ENCODE results near the gene AGBL5.

The AGBL5 gene

GRCh38 chr2:27050996-27051901 is at the start of gene AGBL5:
TSS of gene AGBL5 (plus strand) at chr2:27051668. CDS start at chr2:27052959, 1,291 bp downstream.
- DNase-seq (ENCODE audit: low read depth) = peak; percentile 81

- no peak for DNase-seq (ENCODE audit: low read depth)
Observed at GRCh38 chr2:27001950-27002349, 49.5 kb upstream of the AGBL5 start.

GRCh38 chr2:27003007-27003406 is 48.5 kb upstream of the AGBL5 start:
- DNase-seq (ENCODE audit: low read depth) = no peak

GRCh38 chr2:27003857-27004256 is 47.6 kb upstream of the AGBL5 start:
- DNase-seq (ENCODE audit: low read depth) = no peak

GRCh38 chr2:27006602-27007415 is 44.7 kb upstream of the AGBL5 start:
- DNase-seq (ENCODE audit: low read depth) = no peak

- no peak for DNase-seq (ENCODE audit: low read depth)
Observed at GRCh38 chr2:27007416-27008374, 43.8 kb upstream of the AGBL5 start.

DNA sequence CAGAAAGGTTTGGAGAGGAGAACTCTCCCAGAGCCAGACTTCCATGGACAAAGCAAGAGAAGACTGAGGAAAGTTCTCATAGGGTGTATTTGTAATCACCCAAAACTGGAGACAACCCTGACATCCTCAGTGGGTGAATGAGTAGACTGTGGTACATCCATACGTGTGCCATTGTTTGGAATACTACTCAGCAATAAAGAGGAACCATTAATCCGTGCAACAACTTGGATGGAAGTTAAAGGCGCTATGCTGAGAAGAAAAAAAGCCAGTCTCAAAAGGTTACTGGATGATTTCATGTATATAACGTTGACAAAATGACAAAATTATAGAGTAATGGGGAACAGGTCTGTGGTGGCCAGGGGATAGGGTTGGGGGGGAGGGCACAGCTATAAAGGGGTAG is 42.8 kb upstream of the AGBL5 start:
- no peak for DNase-seq (ENCODE audit: low read depth)

- no peak for DNase-seq (ENCODE audit: low read depth)
Observed at GRCh38 chr2:27009083-27009482, 42.4 kb upstream of the AGBL5 start.

DNA sequence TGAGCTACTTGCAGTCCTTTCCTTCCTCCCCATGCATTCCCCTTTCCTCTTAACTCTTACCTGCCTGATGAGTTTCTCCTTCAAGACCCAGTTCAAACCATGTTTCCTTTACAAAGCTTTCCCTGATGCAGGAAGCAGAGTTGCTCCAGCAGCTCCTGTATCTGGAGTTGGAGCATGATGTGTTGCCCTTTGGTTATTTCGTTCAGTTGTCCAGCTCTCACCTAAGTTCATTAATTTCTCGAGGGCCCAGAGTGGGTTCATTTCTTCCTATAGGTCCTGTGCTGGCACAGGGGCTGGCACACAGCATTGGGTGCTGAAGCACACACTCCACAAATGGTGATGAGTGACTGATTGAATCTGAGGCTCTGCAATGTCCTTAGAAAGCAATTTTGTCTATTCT is 41.8 kb upstream of the AGBL5 start:
- DNase-seq (ENCODE audit: low read depth) = no peak

DNA sequence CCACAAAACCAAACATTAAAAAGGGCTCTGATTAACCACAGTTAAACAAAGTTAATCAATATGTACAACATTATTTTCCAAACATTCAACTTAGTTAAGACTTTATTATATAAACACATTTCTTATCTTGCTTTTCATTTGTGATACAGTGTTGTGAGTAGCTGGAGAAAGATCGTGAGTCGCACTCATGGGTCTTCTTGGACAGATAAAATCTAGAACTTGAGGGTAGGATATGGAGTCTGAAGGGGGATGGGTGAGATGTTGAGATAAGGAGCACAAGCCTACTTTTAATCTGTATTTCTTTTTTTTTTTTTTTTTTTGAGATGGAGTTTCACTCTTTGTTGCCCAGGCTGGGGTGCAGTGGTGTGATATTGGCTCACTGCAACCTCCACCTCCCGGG is 41.3 kb upstream of the AGBL5 start:
- DNase-seq (ENCODE audit: low read depth) = no peak

DNA sequence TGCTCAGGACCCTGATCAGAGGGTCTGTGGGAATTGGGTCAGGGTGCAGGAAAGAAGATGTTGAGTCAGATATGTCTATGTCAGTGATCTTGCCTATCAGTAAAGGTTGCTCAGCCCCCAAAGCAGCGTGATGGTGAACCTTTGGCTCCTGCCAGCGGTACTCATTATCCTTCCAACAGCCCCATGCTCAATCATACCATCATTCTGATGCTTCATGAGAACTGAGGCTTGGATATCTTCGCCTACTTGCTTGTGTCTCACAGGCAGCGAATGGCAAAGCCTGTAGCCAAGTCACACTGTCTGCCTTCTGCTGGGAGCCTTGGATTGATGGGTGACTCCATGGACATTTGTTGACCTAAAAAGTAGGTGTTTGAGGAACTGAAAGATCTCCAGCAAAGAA is 37.7 kb upstream of the AGBL5 start:
- DNase-seq (ENCODE audit: low read depth) = no peak

DNA sequence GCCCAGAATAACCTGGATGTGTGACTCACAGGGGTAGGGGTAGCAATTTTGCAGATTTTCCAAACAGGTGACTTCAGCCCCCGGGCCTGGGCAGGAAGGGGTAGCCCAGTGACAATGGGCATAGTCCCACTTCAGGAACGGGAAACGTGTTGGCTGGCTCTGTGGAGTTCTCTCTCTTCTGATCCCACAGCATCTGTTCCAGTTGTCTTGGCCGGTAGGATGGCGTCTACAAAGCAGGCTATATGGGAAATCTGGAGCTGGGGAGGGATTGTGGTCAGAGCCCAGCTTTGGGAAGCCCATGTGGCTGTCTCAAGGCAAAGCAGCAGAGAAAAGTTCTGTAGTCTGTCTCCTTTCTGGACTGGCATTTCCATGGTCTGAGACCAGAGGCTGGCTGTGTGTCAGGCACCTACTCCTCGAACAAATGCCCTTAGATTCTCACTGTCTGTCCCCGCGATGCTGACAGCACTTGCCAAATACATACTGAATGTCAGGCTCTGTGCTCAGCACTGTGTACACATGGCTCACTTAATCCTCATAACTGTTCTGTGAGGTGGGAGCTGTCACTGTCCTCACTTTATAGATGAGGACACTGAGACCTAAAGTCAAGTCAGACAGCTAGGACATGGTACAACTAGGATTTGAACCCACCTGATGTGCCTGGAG is 36.6 kb upstream of the AGBL5 start:
- no peak for DNase-seq (ENCODE audit: low read depth)

GRCh38 chr2:27016801-27017325 is 34.6 kb upstream of the AGBL5 start:
- peak; percentile 48 for DNase-seq (ENCODE audit: low read depth)

DNA sequence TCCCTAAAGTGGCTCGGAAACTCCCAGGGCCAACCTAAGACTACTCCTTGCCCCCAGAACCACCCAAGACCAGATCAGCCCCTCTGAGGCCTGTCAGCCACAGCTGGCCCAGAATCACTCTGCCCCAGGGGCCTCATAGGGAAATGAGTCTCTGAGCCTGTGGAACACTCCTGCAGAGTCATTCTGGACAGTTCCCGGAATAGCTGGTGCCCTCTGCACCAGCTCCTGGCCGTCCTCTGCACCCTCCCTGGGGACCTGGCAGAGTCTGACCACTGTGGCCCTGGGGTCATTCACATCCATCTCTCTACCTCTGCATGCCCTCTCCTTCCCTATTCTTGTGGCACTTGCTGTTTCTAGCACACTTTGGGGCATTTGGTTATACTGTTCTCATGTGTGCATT is 33.3 kb upstream of the AGBL5 start:
- no peak for DNase-seq (ENCODE audit: low read depth)

DNA sequence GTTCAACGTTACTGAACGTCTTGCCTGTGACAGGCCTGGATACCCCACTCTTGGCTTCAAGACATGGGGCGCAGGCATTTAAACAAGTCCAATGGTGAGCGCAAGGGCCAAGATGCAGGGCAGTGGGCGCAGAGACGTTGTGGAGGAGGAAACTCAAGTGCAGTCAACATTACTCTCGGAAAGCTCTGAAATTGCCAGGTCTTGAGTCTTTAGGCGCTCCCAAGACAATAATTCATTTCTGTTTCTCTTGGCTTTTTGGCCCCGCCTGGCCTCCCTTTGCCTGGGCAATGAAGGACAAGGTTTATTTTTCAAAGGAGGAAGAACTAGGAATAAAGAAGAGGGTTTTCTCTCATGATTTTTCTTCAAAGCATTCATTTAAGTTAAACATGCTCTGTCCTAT is 32.0 kb upstream of the AGBL5 start:
- DNase-seq (ENCODE audit: low read depth) = no peak

DNA sequence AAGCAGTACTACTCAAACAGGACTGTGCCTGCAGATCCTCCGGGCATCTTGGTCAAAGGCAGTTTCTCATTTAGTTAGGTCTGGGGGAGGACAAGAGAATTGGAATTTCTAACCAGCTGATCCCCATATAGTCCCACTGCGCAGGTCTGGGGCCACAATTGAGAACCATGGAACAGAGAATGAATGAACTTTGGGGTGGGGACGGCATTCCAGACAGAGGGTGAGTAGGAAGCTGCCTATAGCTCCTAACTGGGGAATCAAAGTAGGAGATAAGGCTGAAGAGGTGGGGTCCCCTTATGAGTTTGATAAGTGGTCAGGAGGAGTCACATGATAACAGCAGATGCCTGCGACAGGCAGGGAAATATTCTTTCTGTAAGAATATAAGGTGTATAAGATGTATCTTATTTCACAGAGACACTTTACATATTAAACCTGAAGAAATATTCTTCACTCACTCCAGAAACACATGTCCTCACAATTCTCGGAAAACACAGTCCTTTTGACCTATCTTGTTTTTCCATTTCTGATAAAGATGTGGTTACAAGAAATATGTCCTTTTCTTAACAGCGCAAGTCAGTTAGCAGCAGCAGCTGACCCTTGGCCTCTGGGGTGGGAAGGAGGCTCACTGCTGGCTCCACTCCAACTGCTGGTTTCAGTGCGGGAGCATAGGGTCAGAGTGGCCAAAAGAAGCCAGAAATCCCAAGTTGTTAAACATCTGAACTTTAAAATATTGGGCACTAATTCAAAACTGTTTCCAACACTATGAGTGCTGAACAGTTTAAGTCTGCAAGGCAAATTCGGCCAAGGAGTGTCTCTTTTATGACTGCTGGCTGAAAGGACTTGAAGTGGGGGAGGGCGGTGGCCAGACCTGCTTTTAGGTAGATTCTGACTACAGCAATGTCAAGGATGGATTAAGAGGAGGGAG is 31.3 kb upstream of the AGBL5 start:
- DNase-seq (ENCODE audit: low read depth) = no peak

GRCh38 chr2:27021253-27022049 is 30.0 kb upstream of the AGBL5 start:
- no peak for DNase-seq (ENCODE audit: low read depth)

- DNase-seq (ENCODE audit: low read depth) = no peak
Observed at GRCh38 chr2:27023740-27024139, 27.7 kb upstream of the AGBL5 start.

GRCh38 chr2:27024188-27024587 is 27.3 kb upstream of the AGBL5 start:
- DNase-seq (ENCODE audit: low read depth) = no peak

Measured in stromal cell of bone marrow (primary cell).